C4-2B (cell line): ENCODE results near the gene ORC3.
"Not testable (repeated sequence)": the region's sequence is repeated elsewhere in the genome, so short reads cannot be mapped to it uniquely, and the experiment has no call there.

ENCODE experiments used
- H3K27ac ChIP-seq: fragments of 450-650 bp; 2 replicates; pipeline ENCODE4 v1.5.1; 2017
- ZFX ChIP-seq: fragments of 450-650 bp; IDR thresholded peaks from 2 replicates; pipeline ENCODE4 v1.6.1; 2017
- TF ChIP-seq, protein P1 (sequence below): fragments of 450-650 bp; conservative IDR thresholded peaks from 2 replicates; pipeline ENCODE4 v1.5.1; 2017; ENCODE audit warnings: mild to moderate bottlenecking

Gene ORC3

DNA sequence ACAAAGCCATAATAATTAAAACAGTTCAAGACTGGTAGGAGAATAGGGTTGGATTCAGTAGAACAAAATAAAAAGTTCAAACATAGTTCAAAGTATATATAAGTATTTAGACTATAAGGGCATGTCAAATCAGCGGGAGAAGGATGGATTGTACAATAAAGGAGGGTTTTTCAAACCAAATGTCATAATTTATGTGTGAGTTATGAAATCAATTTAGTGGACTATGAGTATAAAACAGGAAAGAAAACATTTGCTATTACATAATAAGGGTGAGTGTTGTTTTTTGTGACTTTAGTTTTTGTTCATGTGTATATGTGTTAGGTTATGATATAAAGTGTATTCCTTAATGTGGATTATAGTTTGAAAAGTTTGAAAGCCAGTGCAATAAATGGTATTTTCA, 10.6 kb downstream of the ORC3 start:
- H3K27ac ChIP-seq = no peak overlapping the region
- TF ChIP-seq, protein P1, sequence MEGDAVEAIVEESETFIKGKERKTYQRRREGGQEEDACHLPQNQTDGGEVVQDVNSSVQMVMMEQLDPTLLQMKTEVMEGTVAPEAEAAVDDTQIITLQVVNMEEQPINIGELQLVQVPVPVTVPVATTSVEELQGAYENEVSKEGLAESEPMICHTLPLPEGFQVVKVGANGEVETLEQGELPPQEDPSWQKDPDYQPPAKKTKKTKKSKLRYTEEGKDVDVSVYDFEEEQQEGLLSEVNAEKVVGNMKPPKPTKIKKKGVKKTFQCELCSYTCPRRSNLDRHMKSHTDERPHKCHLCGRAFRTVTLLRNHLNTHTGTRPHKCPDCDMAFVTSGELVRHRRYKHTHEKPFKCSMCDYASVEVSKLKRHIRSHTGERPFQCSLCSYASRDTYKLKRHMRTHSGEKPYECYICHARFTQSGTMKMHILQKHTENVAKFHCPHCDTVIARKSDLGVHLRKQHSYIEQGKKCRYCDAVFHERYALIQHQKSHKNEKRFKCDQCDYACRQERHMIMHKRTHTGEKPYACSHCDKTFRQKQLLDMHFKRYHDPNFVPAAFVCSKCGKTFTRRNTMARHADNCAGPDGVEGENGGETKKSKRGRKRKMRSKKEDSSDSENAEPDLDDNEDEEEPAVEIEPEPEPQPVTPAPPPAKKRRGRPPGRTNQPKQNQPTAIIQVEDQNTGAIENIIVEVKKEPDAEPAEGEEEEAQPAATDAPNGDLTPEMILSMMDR = no peak

DNA sequence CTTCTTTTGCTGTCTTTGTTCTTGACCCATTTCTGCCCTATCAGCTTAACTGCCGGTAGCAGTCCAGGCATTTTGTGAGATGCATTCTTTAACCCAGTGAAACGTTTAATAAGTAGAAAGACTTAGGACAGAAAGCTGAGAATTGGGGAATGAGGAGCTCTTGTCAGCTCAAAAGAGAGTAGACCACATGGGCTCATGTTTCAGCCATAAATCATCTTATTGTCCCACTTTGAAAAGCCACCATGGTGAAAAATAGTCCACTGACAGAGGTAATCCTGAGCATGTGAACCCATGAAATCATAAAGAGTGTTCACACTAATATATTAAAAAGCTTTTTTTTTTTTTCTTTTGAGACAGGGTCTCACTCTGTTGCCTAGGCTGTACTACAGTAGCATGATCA, 16.3 kb downstream of the ORC3 start:
- no peak overlapping the region for H3K27ac ChIP-seq
- TF ChIP-seq ZFX = no peak
- TF ChIP-seq, protein P1 = no peak

DNA sequence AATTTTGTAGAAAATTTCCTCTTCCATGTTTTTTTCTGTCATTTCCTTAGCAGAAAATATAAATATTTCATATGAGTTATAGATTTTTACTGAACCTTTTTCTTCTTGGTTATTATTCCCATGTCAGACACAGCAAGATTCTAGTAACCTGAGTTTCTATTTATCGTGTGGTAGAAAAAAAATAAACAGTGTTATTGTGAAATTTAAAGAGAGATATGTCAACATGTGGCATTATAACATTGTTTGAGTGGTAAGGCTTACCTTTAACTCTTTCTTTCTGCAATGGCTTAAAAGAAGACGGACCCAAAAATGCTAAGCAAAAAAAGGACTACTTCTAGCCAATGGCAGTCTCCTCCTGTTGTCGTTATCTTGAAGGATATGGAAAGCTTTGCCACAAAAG, 18.9 kb downstream of the ORC3 start:
- H3K27ac ChIP-seq = no peak overlapping the region
- TF ChIP-seq ZFX = no peak
- TF ChIP-seq, protein P1 = no peak

DNA sequence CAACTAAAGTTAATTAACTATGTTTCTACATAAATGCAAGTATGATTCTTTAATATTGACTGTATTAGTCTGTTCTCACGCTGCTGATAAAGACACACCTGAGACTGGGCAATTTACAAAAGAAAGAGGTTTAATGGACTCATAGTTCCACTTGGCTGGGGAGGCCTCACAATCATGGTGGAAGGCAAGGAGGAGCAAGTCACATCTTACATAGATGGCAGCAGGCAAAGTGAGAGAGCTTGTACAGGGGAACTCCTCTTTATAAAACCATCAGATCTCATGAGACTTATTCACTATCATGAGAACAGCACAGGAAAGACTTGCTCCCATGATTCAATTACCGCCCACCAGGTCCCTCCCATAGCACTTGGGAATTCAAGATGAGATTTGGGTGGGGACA, 23.1 kb downstream of the ORC3 start:
- H3K27ac ChIP-seq = not testable (repeated sequence)

DNA sequence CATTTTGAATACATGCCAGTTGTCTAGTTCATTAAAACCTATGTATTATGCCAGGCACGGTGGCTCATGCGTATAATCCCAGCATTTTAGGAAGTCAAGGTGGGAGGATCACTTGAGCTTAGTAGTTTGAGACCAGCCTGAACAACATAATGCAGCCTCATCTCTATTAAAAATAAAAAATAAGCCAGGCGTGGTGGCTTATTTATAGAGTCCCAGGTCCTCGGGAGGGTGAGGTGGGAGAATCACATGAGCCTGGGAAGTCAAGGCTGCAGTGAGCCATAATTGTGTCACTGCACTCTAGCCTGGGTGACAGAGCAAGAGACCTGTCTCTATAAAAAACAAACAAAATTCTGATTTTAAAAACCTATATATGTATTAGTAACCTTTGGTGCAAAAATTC, 27.5 kb downstream of the ORC3 start:
- no peak overlapping the region for H3K27ac ChIP-seq
- TF ChIP-seq, protein P1 = no peak
- TF ChIP-seq ZFX = no peak

DNA sequence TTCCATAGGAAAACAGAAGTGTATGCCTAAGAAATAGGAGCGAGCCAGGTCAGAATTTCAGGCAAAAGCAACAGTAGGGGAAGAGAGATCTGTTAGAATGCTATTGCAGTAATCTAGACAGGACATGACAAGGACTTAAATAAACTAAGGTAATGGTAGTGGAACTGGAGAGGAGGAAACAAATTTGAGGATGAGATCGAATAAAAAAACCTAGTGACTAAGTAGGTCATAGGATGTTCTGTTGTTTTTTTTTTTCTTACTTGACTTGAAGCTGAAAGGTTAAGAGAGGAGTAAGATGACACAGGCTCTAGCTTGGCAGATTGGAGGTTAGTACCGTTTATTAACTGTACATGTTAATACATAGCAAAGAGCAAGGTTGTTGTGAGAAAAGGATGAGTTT, 28.6 kb downstream of the ORC3 start:
- H3K27ac ChIP-seq = no peak overlapping the region
- TF ChIP-seq ZFX = no peak
- TF ChIP-seq, protein P1 = no peak

DNA sequence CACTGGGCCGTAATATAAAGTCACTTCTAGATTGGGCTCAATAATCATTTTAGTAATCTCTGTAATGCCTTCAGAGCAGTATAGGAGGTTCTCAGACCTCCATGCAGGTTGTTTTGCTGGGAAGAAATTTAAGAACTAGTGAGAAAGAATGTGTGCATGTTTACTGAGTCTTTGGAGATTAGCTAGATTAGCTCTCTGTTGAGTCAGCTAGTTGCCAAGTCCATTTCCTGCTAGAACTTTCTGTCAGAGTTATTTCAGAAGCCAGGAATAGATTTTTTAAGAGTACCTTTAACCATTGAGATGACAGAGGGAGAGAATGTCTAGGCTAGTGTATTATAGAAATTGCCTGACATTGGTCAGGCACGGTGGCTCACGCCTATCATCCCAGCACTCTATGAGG, 33.3 kb downstream of the ORC3 start:
- no peak overlapping the region for H3K27ac ChIP-seq
- TF ChIP-seq ZFX = no peak
- TF ChIP-seq, protein P1 = no peak

DNA sequence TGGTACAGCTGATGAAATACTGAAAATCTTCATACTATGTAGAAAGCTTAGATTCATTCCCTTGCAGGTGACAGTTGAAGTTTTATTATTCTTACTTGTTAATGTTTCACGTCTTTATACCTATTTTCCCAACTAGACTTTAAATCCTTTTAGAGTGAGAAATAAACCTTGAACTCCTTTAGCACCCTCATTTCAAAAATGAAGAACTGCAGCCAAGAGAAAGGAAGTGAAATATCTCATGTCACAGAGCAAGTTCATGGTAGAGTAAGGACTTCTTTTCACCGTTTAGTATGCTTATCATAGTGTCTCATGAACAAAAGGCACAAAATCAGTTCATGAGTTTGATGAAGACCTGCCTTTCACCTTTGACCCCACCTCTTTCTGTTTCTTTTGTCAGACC, 38.5 kb downstream of the ORC3 start:
- no peak overlapping the region for H3K27ac ChIP-seq
- TF ChIP-seq ZFX = no peak
- TF ChIP-seq, protein P1 = no peak
